CD14-positive monocyte (primary cell): ENCODE measurements around the gene SUPT5H. TPM values are rescaled to one million over a fixed set of nuclear protein-coding genes. Genes with fewer than 3 reads are reported as not detected.

ENCODE experiments used
- DNase-seq, 3 donors: peaks; one replicate each; pipeline ENCODE4 v3.0.0-alpha.2; 2011 to 2022
- H2AFZ ChIP-seq: 2 replicates; pipeline ENCODE4 v1.6.0; 2012; ENCODE audit warnings: mild to moderate bottlenecking, low read depth, low read length, inconsistent platforms; ENCODE audit not compliant: insufficient read depth, poor library complexity, severe bottlenecking
- H3K27ac ChIP-seq, 2 donors: 1 replicate in 1 of 2; 2 replicates in 1 of 2; pipeline ENCODE4 v1.5.1; 2012 to 2013; ENCODE audit warnings: low read length in 2 of 2, control low read depth in 1 of 2, inconsistent platforms in 1 of 2, low read depth in 1 of 2, mild to moderate bottlenecking in 1 of 2
- H3K27me3 ChIP-seq, 2 donors: one replicate each; pipeline versions ENCODE4 v1.6.0 to v1.6.1; 2011 to 2013; ENCODE audit warnings: low read length in 2 of 2; ENCODE audit not compliant: control insufficient read depth in 2 of 2, insufficient read depth in 2 of 2
- H3K36me3 ChIP-seq, 2 donors: replicated peaks in 1 of 2; 1 replicate in 1 of 2; 2 replicates in 1 of 2; pipeline versions ENCODE4 v1.5.1 to v1.6.1; 2012 to 2013; ENCODE audit warnings: low read length in 2 of 2, control low read depth in 1 of 2, inconsistent platforms in 1 of 2, mild to moderate bottlenecking in 1 of 2; ENCODE audit not compliant: insufficient read depth in 2 of 2, control insufficient read depth in 1 of 2
- H3K4me1 ChIP-seq, 2 donors: 1 replicate in 1 of 2; 2 replicates in 1 of 2; pipeline versions ENCODE4 v1.5.1 to v1.6.1; 2012 to 2013; ENCODE audit warnings: low read length in 2 of 2, control low read depth in 1 of 2, inconsistent platforms in 1 of 2, mild to moderate bottlenecking in 1 of 2, moderate library complexity in 1 of 2; ENCODE audit not compliant: insufficient read depth in 2 of 2, control insufficient read depth in 1 of 2
- H3K4me2 ChIP-seq: replicated peaks from 2 replicates; pipeline ENCODE3; 2012; ENCODE audit warnings: low read length, moderate library complexity, mild to moderate bottlenecking; ENCODE audit not compliant: poor library complexity, severe bottlenecking; ENCODE audit errors: extremely low read depth
- H3K4me3 ChIP-seq, 3 experiments: fragments of 200-600 bp in 1 of 3; sonication (generic) in 1 of 3; replicated peaks in 1 of 3; 1 replicate in 2 of 3; 2 replicates in 1 of 3; pipeline ENCODE4 v1.5.1; 2011 to 2013; ENCODE audit warnings: low read length in 3 of 3, mild to moderate bottlenecking in 3 of 3, control low read depth in 2 of 3, low read depth in 2 of 3, inconsistent platforms in 1 of 3, moderate library complexity in 1 of 3
- H3K79me2 ChIP-seq: 2 replicates; pipeline ENCODE4 v1.6.0; 2012; ENCODE audit warnings: mild to moderate bottlenecking, control low read depth, inconsistent platforms, low read length, moderate library complexity; ENCODE audit not compliant: insufficient read depth
- H3K9ac ChIP-seq: 2 replicates; pipeline ENCODE4 v1.6.0; 2017; ENCODE audit warnings: low read length, mild to moderate bottlenecking; ENCODE audit not compliant: insufficient read depth, poor library complexity, severe bottlenecking
- H3K9me3 ChIP-seq, 2 donors: replicated peaks in 1 of 2; 1 replicate in 1 of 2; 2 replicates in 1 of 2; pipeline versions ENCODE4 v1.5.1 to v1.6.1; 2012 to 2013; ENCODE audit warnings: low read length in 2 of 2, control low read depth in 1 of 2; ENCODE audit not compliant: control insufficient read depth in 1 of 2, insufficient read depth in 1 of 2
- H4K20me1 ChIP-seq: 2 replicates; pipeline ENCODE4 v1.6.0; 2012; ENCODE audit warnings: mild to moderate bottlenecking, low read length, control low read depth, moderate library complexity; ENCODE audit not compliant: insufficient read depth
- H3K27ac Mint-ChIP-seq, 7 donors: one replicate each; pipeline ENCODE4 v1.8.0; 2020; ENCODE audit warnings: mild to moderate bottlenecking in 7 of 7, mixed read lengths in 7 of 7, moderate library complexity in 6 of 7, inconsistent platforms in 2 of 7
- H3K27me3 Mint-ChIP-seq, 3 donors: one replicate each; pipeline ENCODE4 v1.8.0; 2021 to 2022; ENCODE audit warnings: low read depth in 3 of 3, mild to moderate bottlenecking in 3 of 3, mixed read lengths in 3 of 3, moderate library complexity in 3 of 3, inconsistent platforms in 1 of 3
- H3K36me3 Mint-ChIP-seq, 2 donors: one replicate each; pipeline ENCODE4 v1.8.0; 2020; ENCODE audit warnings: mixed read lengths in 2 of 2, inconsistent platforms in 1 of 2, mild to moderate bottlenecking in 1 of 2
- H3K4me1 Mint-ChIP-seq: one replicate; pipeline ENCODE4 v1.8.0; 2020; ENCODE audit warnings: mild to moderate bottlenecking, mixed read lengths
- H3K4me3 Mint-ChIP-seq, 2 donors: one replicate each; pipeline ENCODE4 v1.8.0; 2020; ENCODE audit warnings: mild to moderate bottlenecking in 2 of 2, mixed read lengths in 2 of 2, moderate library complexity in 1 of 2
- H3K9me3 Mint-ChIP-seq, 7 donors: one replicate each; pipeline ENCODE4 v1.8.0; 2020 to 2022; ENCODE audit warnings: mixed read lengths in 7 of 7, mild to moderate bottlenecking in 6 of 7, moderate library complexity in 6 of 7, inconsistent platforms in 2 of 7
- WGBS: methylation state at CpG from one replicate; pipeline ENCODE4 v1.1.5; 2013; ENCODE audit warnings: missing lambda C conversion rate; ENCODE audit not compliant: insufficient coverage; 5-methylcytosine and 5-hydroxymethylcytosine counted together
- intact Hi-C, 2 donors: fragments of 100-400 bp; cut with micrococcal nuclease; formaldehyde crosslinking; loops; one replicate each; pipeline versions ENCODE4 v1.15.0 to v1.15.1; 2023
- polyA plus RNA-seq, 3 donors: library from polyadenylated mRNA; depleted of rRNA in 1 of 3; unstranded in 2 of 3; stranded (reverse) in 1 of 3; fragments of 300-500 nt in 2 of 3; fragments of >200 nt in 1 of 3; fragmentation: Illumina TruSeq in 2 of 3; gene quantifications; 1 replicate in 2 of 3; 2 replicates in 1 of 3; pipeline ENCODE4 v1.2.3, GENCODE V29; 2012 to 2021
- TF ChIP-seq, protein P1 (sequence below): fragments of 200-600 bp; IDR thresholded peaks from one replicate; pipeline ENCODE4 v1.8.0; 2022; ENCODE audit warnings: antibody characterized with exemption, mild to moderate bottlenecking

The SUPT5H gene
- polyA plus RNA-seq, 3 donors: 43.6 to 83.2 (median 50.7) TPM

- no peak overlapping the region for H3K4me3 Mint-ChIP-seq
- Histone ChIP-seq H3K36me3 (peaks cover 24 to 30% of the 10 kb centered on the region in 2 donors), H3K9me3 (no peaks in the 10 kb centered on the region), H3K4me2 (no peak overlapping the region), H3K4me3 (no peak overlapping the region), H3K9ac (no peak overlapping the region), H3K27ac (peak overlapping the region; percentile 7 to 89), H3K27me3 (peaks cover 0 to 8% of the 10 kb centered on the region in 2 donors), H4K20me1 (peaks cover 19% of the 10 kb centered on the region), H3K79me2 (peaks cover 32% of the 10 kb centered on the region), H3K4me1 (peaks cover 39 to 47% of the 10 kb centered on the region in 2 donors), H2AFZ (no peak overlapping the region)
- intact Hi-C loops: no loop called here
- H3K36me3 Mint-ChIP-seq: peaks cover 28 to 30% of the 10 kb centered on the region in 2 donors
- TF ChIP-seq, protein P1, sequence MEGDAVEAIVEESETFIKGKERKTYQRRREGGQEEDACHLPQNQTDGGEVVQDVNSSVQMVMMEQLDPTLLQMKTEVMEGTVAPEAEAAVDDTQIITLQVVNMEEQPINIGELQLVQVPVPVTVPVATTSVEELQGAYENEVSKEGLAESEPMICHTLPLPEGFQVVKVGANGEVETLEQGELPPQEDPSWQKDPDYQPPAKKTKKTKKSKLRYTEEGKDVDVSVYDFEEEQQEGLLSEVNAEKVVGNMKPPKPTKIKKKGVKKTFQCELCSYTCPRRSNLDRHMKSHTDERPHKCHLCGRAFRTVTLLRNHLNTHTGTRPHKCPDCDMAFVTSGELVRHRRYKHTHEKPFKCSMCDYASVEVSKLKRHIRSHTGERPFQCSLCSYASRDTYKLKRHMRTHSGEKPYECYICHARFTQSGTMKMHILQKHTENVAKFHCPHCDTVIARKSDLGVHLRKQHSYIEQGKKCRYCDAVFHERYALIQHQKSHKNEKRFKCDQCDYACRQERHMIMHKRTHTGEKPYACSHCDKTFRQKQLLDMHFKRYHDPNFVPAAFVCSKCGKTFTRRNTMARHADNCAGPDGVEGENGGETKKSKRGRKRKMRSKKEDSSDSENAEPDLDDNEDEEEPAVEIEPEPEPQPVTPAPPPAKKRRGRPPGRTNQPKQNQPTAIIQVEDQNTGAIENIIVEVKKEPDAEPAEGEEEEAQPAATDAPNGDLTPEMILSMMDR: no peak
- H3K27me3 Mint-ChIP-seq: peaks cover 8 to 13% (median 12%) of the 10 kb centered on the region in 3 donors
- 100% methylated on average over 4 of the region's 8 CpGs for WGBS
- DNase-seq: no peak
- peaks cover 0 to 3% (median 0%) of the 10 kb centered on the region in 7 donors for H3K9me3 Mint-ChIP-seq
- peaks cover 41% of the 10 kb centered on the region for H3K4me1 Mint-ChIP-seq
- H3K27ac Mint-ChIP-seq: peak overlapping the region; percentile 79 to 99 (median 98)
Measured at GRCh38 chr19:39432677-39433025, 12.7 kb upstream of the SUPT5H start.

- peaks cover 28 to 30% of the 10 kb centered on the region in 2 donors for H3K36me3 Mint-ChIP-seq
- peaks cover 8 to 15% (median 9%) of the 10 kb centered on the region in 3 donors for H3K27me3 Mint-ChIP-seq
- no peak overlapping the region for H2AFZ ChIP-seq
- H3K4me3 ChIP-seq: peak overlapping the region in 1 of 3 experiments; percentile 95
- peaks cover 32% of the 10 kb centered on the region for H3K79me2 ChIP-seq
- no peak overlapping the region for H3K9ac ChIP-seq
- peaks cover 0 to 3% (median 0%) of the 10 kb centered on the region in 7 donors for H3K9me3 Mint-ChIP-seq
- peaks cover 19% of the 10 kb centered on the region for H4K20me1 ChIP-seq
- WGBS: no CpG with 5 or more reads among the region's 8 CpGs
- peaks cover 41% of the 10 kb centered on the region for H3K4me1 Mint-ChIP-seq
- H3K4me2 ChIP-seq: peak overlapping the region; percentile 3
- peaks cover 24 to 30% of the 10 kb centered on the region in 2 donors for H3K36me3 ChIP-seq
- H3K4me1 ChIP-seq: peaks cover 39 to 47% of the 10 kb centered on the region in 2 donors
- intact Hi-C loops: no loop called here
- H3K4me3 Mint-ChIP-seq: no peak overlapping the region
- no peaks in the 10 kb centered on the region for H3K9me3 ChIP-seq
- peak overlapping the region; percentile 73 to 99 (median 86) for H3K27ac Mint-ChIP-seq
- peaks cover 0 to 6% of the 10 kb centered on the region in 2 donors for H3K27me3 ChIP-seq
- no peak for DNase-seq
- TF ChIP-seq, protein P1: no peak
- H3K27ac ChIP-seq: peak overlapping the region in 1 of 2 donors; percentile 89
Measured at GRCh38 chr19:39433480-39434079, 11.8 kb upstream of the SUPT5H start.
